ENCODE data around the gene PRRT4.

GRCh38 chr7:128381161-128381821 lies 19.8 kb upstream of the PRRT4 start:
- TF ChIP-seq POLR2A (IDR thresholded peaks at IDR 0.05; ENCODE audit: low read depth, low read length) (no peak), POLR2AphosphoS5 (IDR thresholded peaks at IDR 0.05; ENCODE audit: low read depth, low read length) (no peak)
